Measurements from ENCODE around the gene EXOC3L4.

DNA sequence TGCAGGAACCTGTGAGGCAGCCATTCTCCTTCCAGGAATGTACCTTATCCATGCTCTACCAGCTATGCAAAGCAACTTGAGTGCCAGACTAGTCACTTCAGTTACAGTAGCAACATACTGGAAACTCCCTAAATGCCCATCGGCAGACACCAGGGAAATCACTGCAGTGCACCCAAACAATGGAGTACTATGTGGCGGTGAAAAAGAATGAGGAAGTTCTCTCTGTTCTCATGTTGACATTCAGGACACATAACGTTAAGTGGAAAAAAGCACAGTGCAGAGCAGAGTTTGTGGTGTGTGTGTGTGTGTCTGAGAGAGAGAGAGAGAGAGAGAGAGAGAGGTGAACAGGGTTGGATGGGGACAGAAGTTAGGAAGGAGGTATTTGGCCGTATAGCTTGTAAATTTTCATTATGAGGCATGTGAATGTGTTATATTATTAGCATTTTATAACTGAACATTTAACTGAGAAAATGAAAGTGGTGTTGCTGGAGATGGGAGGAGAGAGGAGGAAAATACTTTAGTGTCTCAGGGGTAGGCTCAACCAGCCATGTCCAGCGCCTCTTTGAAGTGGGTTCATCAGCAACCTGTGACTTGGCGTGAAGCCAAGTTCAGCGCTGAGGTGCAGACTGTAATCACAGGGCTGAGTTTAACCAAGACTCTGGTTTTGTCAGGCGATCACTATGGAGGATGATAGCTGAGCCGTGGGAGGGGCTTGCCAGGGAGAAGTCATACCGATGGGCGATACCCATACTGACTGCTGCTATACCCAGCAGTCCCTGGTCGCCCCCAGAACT, 46.0 kb downstream of the EXOC3L4 start:
- TF ChIP-seq HIC1 (tag by site-specific recombination; IDR thresholded peaks at IDR 0.05), result no peak
- TF ChIP-seq ZNF558 (tag by site-specific recombination; IDR thresholded peaks at IDR 0.05), result no peak
- TF ChIP-seq ZFP69B (tag by site-specific recombination; IDR thresholded peaks at IDR 0.05), result no peak
- TF ChIP-seq, protein P1, sequence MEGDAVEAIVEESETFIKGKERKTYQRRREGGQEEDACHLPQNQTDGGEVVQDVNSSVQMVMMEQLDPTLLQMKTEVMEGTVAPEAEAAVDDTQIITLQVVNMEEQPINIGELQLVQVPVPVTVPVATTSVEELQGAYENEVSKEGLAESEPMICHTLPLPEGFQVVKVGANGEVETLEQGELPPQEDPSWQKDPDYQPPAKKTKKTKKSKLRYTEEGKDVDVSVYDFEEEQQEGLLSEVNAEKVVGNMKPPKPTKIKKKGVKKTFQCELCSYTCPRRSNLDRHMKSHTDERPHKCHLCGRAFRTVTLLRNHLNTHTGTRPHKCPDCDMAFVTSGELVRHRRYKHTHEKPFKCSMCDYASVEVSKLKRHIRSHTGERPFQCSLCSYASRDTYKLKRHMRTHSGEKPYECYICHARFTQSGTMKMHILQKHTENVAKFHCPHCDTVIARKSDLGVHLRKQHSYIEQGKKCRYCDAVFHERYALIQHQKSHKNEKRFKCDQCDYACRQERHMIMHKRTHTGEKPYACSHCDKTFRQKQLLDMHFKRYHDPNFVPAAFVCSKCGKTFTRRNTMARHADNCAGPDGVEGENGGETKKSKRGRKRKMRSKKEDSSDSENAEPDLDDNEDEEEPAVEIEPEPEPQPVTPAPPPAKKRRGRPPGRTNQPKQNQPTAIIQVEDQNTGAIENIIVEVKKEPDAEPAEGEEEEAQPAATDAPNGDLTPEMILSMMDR (tag by site-specific recombination; IDR thresholded peaks at IDR 0.05), result no peak
- TF ChIP-seq, protein P2, sequence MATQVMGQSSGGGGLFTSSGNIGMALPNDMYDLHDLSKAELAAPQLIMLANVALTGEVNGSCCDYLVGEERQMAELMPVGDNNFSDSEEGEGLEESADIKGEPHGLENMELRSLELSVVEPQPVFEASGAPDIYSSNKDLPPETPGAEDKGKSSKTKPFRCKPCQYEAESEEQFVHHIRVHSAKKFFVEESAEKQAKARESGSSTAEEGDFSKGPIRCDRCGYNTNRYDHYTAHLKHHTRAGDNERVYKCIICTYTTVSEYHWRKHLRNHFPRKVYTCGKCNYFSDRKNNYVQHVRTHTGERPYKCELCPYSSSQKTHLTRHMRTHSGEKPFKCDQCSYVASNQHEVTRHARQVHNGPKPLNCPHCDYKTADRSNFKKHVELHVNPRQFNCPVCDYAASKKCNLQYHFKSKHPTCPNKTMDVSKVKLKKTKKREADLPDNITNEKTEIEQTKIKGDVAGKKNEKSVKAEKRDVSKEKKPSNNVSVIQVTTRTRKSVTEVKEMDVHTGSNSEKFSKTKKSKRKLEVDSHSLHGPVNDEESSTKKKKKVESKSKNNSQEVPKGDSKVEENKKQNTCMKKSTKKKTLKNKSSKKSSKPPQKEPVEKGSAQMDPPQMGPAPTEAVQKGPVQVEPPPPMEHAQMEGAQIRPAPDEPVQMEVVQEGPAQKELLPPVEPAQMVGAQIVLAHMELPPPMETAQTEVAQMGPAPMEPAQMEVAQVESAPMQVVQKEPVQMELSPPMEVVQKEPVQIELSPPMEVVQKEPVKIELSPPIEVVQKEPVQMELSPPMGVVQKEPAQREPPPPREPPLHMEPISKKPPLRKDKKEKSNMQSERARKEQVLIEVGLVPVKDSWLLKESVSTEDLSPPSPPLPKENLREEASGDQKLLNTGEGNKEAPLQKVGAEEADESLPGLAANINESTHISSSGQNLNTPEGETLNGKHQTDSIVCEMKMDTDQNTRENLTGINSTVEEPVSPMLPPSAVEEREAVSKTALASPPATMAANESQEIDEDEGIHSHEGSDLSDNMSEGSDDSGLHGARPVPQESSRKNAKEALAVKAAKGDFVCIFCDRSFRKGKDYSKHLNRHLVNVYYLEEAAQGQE (tag by site-specific recombination; IDR thresholded peaks at IDR 0.05), result no peak
- TF ChIP-seq, protein P3, sequence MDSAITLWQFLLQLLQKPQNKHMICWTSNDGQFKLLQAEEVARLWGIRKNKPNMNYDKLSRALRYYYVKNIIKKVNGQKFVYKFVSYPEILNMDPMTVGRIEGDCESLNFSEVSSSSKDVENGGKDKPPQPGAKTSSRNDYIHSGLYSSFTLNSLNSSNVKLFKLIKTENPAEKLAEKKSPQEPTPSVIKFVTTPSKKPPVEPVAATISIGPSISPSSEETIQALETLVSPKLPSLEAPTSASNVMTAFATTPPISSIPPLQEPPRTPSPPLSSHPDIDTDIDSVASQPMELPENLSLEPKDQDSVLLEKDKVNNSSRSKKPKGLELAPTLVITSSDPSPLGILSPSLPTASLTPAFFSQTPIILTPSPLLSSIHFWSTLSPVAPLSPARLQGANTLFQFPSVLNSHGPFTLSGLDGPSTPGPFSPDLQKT (IDR thresholded peaks at IDR 0.05; ENCODE audit: borderline replicate concordance, low read depth, low read length), result no peak
- TF ChIP-seq, protein P4, sequence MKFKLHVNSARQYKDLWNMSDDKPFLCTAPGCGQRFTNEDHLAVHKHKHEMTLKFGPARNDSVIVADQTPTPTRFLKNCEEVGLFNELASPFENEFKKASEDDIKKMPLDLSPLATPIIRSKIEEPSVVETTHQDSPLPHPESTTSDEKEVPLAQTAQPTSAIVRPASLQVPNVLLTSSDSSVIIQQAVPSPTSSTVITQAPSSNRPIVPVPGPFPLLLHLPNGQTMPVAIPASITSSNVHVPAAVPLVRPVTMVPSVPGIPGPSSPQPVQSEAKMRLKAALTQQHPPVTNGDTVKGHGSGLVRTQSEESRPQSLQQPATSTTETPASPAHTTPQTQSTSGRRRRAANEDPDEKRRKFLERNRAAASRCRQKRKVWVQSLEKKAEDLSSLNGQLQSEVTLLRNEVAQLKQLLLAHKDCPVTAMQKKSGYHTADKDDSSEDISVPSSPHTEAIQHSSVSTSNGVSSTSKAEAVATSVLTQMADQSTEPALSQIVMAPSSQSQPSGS (tag by site-specific recombination; IDR thresholded peaks at IDR 0.05; ENCODE audit: low read depth), result no peak
- TF ChIP-seq TCF7L2 (IDR thresholded peaks at IDR 0.05; ENCODE audit: borderline replicate concordance, low read depth, low read length), result no peak
